Astrocyte (in vitro differentiated cells and primary cell): ENCODE measurements around the gene SMAD9. TPM values are rescaled to one million over a fixed set of nuclear protein-coding genes. Genes with fewer than 3 reads are reported as not detected.
"Not testable (repeated sequence)": the region's sequence is repeated elsewhere in the genome, so short reads cannot be mapped to it uniquely, and the experiment has no call there.

Experiments
- DNase-seq: peaks from one replicate; pipeline ENCODE4 v3.0.0-alpha.2; 2010; ENCODE audit warnings: low read depth
- FAIRE-seq: peaks from 2 replicates; lab custom pipeline; 2011; peaks lifted over from hg19 to GRCh38; lab: Jason Lieb, UNC
- H2AFZ ChIP-seq: 2 replicates; pipeline ENCODE4 v1.6.0; 2012; ENCODE audit warnings: low read depth, low read length, inconsistent platforms
- H3K27ac ChIP-seq: 2 replicates; pipeline ENCODE4 v1.5.1; 2011; ENCODE audit warnings: low read depth, low read length, inconsistent platforms
- H3K27me3 ChIP-seq: 2 replicates; pipeline ENCODE4 v1.6.0; 2011; ENCODE audit warnings: low read length, inconsistent platforms; ENCODE audit not compliant: insufficient read depth
- H3K36me3 ChIP-seq: 2 replicates; pipeline ENCODE4 v1.5.1; 2011; ENCODE audit warnings: low read length, inconsistent platforms; ENCODE audit not compliant: insufficient read depth
- H3K4me1 ChIP-seq: 2 replicates; pipeline ENCODE4 v1.5.1; 2011; ENCODE audit warnings: low read length, inconsistent platforms; ENCODE audit not compliant: insufficient read depth
- H3K4me2 ChIP-seq: 2 replicates; pipeline ENCODE4 v1.6.0; 2012; ENCODE audit warnings: low read length, inconsistent platforms
- H3K4me3 ChIP-seq: 2 replicates; pipeline ENCODE4 v1.5.1; 2011; ENCODE audit warnings: low read depth, mild to moderate bottlenecking, low read length, inconsistent platforms; ENCODE audit not compliant: insufficient read depth
- H3K79me2 ChIP-seq: 2 replicates; pipeline ENCODE4 v1.6.0; 2012; ENCODE audit warnings: mild to moderate bottlenecking, low read length, inconsistent platforms; ENCODE audit not compliant: insufficient read depth
- H3K9ac ChIP-seq: 2 replicates; pipeline ENCODE4 v1.6.0; 2012; ENCODE audit warnings: mild to moderate bottlenecking, low read length, inconsistent platforms
- H3K9me3 ChIP-seq: 2 replicates; pipeline ENCODE4 v1.5.1; 2012; ENCODE audit warnings: low read depth, mild to moderate bottlenecking, low read length, inconsistent platforms; ENCODE audit not compliant: insufficient read depth
- H4K20me1 ChIP-seq: 2 replicates; pipeline ENCODE4 v1.6.0; 2012; ENCODE audit warnings: low read length, inconsistent platforms; ENCODE audit not compliant: insufficient read depth
- H3K27ac Mint-ChIP-seq: one replicate; pipeline ENCODE4 v1.8.0; 2021; ENCODE audit warnings: mild to moderate bottlenecking, mixed read lengths; ENCODE audit not compliant: unreplicated experiment
- H3K27me3 Mint-ChIP-seq: one replicate; pipeline ENCODE4 v1.8.0; 2021; ENCODE audit warnings: low read depth, mixed read lengths; ENCODE audit not compliant: unreplicated experiment
- H3K36me3 Mint-ChIP-seq: one replicate; pipeline ENCODE4 v1.8.0; 2021; ENCODE audit warnings: low read depth, mixed read lengths; ENCODE audit not compliant: unreplicated experiment
- H3K4me1 Mint-ChIP-seq: one replicate; pipeline ENCODE4 v1.8.0; 2021; ENCODE audit warnings: low read depth, mixed read lengths; ENCODE audit not compliant: unreplicated experiment
- H3K4me3 Mint-ChIP-seq: one replicate; pipeline ENCODE4 v1.8.0; 2021; ENCODE audit warnings: mild to moderate bottlenecking, moderate library complexity, mixed read lengths; ENCODE audit not compliant: unreplicated experiment
- H3K9me3 Mint-ChIP-seq: one replicate; pipeline ENCODE4 v1.8.0; 2021; ENCODE audit warnings: mild to moderate bottlenecking, mixed read lengths; ENCODE audit not compliant: unreplicated experiment
- CTCF ChIP-seq: IDR thresholded peaks from 2 replicates; pipeline ENCODE4 v1.5.1; 2011; ENCODE audit warnings: low read depth, mild to moderate bottlenecking, inconsistent platforms, low read length, moderate library complexity; ENCODE audit not compliant: insufficient read depth
- EZH2 ChIP-seq: IDR thresholded peaks from 2 replicates; pipeline ENCODE4 v1.6.1; 2012; ENCODE audit warnings: mild to moderate bottlenecking, low read length, inconsistent platforms; ENCODE audit not compliant: insufficient read depth
- total RNA-seq: library from RNA; stranded (reverse); gene quantifications from 2 replicates; pipeline ENCODE4 v1.2.1, GENCODE V29; 2021

The SMAD9 gene
- total RNA-seq, 1 donor from 2014 or later: 2.8 TPM

- TF ChIP-seq CTCF (no peak), EZH2 (no peak)
- no peak overlapping the region for H3K4me3 ChIP-seq
- no peak overlapping the region for H3K27ac Mint-ChIP-seq
- H3K9ac ChIP-seq: no peak overlapping the region
- peaks cover 9% of the 10 kb centered on the region for H3K4me1 Mint-ChIP-seq
- FAIRE-seq (no peak), DNase-seq (no peak)
- no peaks in the 10 kb centered on the region for H4K20me1 ChIP-seq
- no peak overlapping the region for H3K4me3 Mint-ChIP-seq
- H3K9me3 ChIP-seq: no peaks in the 10 kb centered on the region
- peaks cover 5% of the 10 kb centered on the region for H3K27me3 Mint-ChIP-seq
- H3K36me3 ChIP-seq: no peaks in the 10 kb centered on the region
- no peaks in the 10 kb centered on the region for H3K27me3 ChIP-seq
- no peak overlapping the region for H3K27ac ChIP-seq
- H3K79me2 ChIP-seq: no peaks in the 10 kb centered on the region
- H3K9me3 Mint-ChIP-seq: no peaks in the 10 kb centered on the region
- H2AFZ ChIP-seq: no peak overlapping the region
- H3K4me2 ChIP-seq: no peak overlapping the region
- no peaks in the 10 kb centered on the region for H3K4me1 ChIP-seq
- H3K36me3 Mint-ChIP-seq: no peaks in the 10 kb centered on the region
These were observed 34.1 kb downstream of the SMAD9 start for GRCh38 chr13:36885901-36886300.

GRCh38 chr13:36884235-36884634, 35.8 kb downstream of the SMAD9 start:
- Mint-ChIP-seq H3K36me3 (no peaks in the 10 kb centered on the region), H3K4me3 (no peak overlapping the region), H3K4me1 (peaks cover 9% of the 10 kb centered on the region), H3K27me3 (peaks cover 5% of the 10 kb centered on the region), H3K27ac (no peak overlapping the region), H3K9me3 (no peaks in the 10 kb centered on the region)
- FAIRE-seq (peak; percentile 74), DNase-seq (no peak)
- Histone ChIP-seq H4K20me1 (no peaks in the 10 kb centered on the region), H3K4me2 (no peak overlapping the region), H3K27ac (no peak overlapping the region), H3K9ac (no peak overlapping the region), H3K4me3 (no peak overlapping the region), H3K27me3 (no peaks in the 10 kb centered on the region), H2AFZ (no peak overlapping the region), H3K79me2 (no peaks in the 10 kb centered on the region), H3K36me3 (no peaks in the 10 kb centered on the region), H3K9me3 (no peaks in the 10 kb centered on the region), H3K4me1 (no peaks in the 10 kb centered on the region)
- TF ChIP-seq EZH2: no peak

GRCh38 chr13:36883824-36884223, 36.2 kb downstream of the SMAD9 start:
- no peak overlapping the region for H3K27ac Mint-ChIP-seq
- H4K20me1 ChIP-seq: no peaks in the 10 kb centered on the region
- no peaks in the 10 kb centered on the region for H3K27me3 ChIP-seq
- no peak overlapping the region for H3K9ac ChIP-seq
- H3K27me3 Mint-ChIP-seq: peaks cover 5% of the 10 kb centered on the region
- H3K4me2 ChIP-seq: no peak overlapping the region
- FAIRE-seq (no peak), DNase-seq (no peak)
- TF ChIP-seq EZH2: no peak
- TF ChIP-seq CTCF: no peak
- no peak overlapping the region for H3K4me3 ChIP-seq
- H3K9me3 Mint-ChIP-seq: no peaks in the 10 kb centered on the region
- no peak overlapping the region for H3K27ac ChIP-seq
- H3K4me3 Mint-ChIP-seq: no peak overlapping the region
- no peaks in the 10 kb centered on the region for H3K79me2 ChIP-seq
- H3K4me1 ChIP-seq: no peaks in the 10 kb centered on the region
- no peak overlapping the region for H2AFZ ChIP-seq
- H3K4me1 Mint-ChIP-seq: peaks cover 9% of the 10 kb centered on the region
- H3K36me3 Mint-ChIP-seq: peaks cover under 1% of the 10 kb centered on the region
- H3K9me3 ChIP-seq: no peaks in the 10 kb centered on the region
- no peaks in the 10 kb centered on the region for H3K36me3 ChIP-seq

- H3K9ac ChIP-seq, H3K27ac Mint-ChIP-seq, H3K9me3 ChIP-seq, H3K4me2 ChIP-seq, H3K27me3 Mint-ChIP-seq, H3K79me2 ChIP-seq, H3K4me3 Mint-ChIP-seq, H3K4me1 Mint-ChIP-seq, H3K4me1 ChIP-seq, H3K36me3 ChIP-seq, H4K20me1 ChIP-seq, H3K27me3 ChIP-seq, FAIRE-seq, H3K9me3 Mint-ChIP-seq, H2AFZ ChIP-seq, H3K36me3 Mint-ChIP-seq, H3K27ac ChIP-seq, H3K4me3 ChIP-seq: not testable (repeated sequence)
- DNase-seq: peak; percentile 16
These were observed 36.6 kb downstream of the SMAD9 start for GRCh38 chr13:36883392-36883791.
